Muscle of arm (tissue), 12 donors: ENCODE results near the gene RPH3AL. TPM values are rescaled to one million over a fixed set of nuclear protein-coding genes. Genes with fewer than 3 reads are reported as not detected.
"Not testable (repeated sequence)": the region's sequence is repeated elsewhere in the genome, so short reads cannot be mapped to it uniquely, and the experiment has no call there.

ENCODE experiments used
- DNase-seq: peaks from one replicate; pipeline ENCODE4 v3.0.0-alpha.2; 2013
- polyA plus RNA-seq, 12 donors: library from polyadenylated mRNA; unstranded; fragments of 120-200 nt; gene quantifications; one replicate each; pipeline ENCODE4 v1.2.1, GENCODE V29; 2013; ENCODE audit not compliant: insufficient read length in 12 of 12

RPH3AL gene
- polyA plus RNA-seq, 12 donors, result 2.5 to 16.6 (median 4.4) TPM; not detected in 1

- no peak for DNase-seq
Observed at GRCh38 chr17:238071-238963, 114.3 kb downstream of the RPH3AL start.

- DNase-seq, result no peak
Observed at GRCh38 chr17:237406-237955, 115.1 kb downstream of the RPH3AL start.

GRCh38 chr17:236641-237405 is 115.8 kb downstream of the RPH3AL start:
- DNase-seq, result no peak

- DNase-seq, result no peak
Observed at GRCh38 chr17:235831-236640, 116.6 kb downstream of the RPH3AL start.

GRCh38 chr17:234994-235830 is 117.4 kb downstream of the RPH3AL start:
- not testable (repeated sequence) for DNase-seq

- not testable (repeated sequence) for DNase-seq
Observed at GRCh38 chr17:234163-234993, 118.2 kb downstream of the RPH3AL start.

- no peak for DNase-seq
Observed at GRCh38 chr17:233473-233941, 119.1 kb downstream of the RPH3AL start.

GRCh38 chr17:231966-232807 is 120.4 kb downstream of the RPH3AL start:
- DNase-seq, result no peak

- no peak for DNase-seq
Observed at GRCh38 chr17:231191-231965, 121.2 kb downstream of the RPH3AL start.

- DNase-seq, result no peak
Observed at GRCh38 chr17:230395-230770, 122.2 kb downstream of the RPH3AL start.

- no peak for DNase-seq
Observed at GRCh38 chr17:229709-230394, 122.8 kb downstream of the RPH3AL start.

- DNase-seq, result no peak
Observed at GRCh38 chr17:228951-229708, 123.5 kb downstream of the RPH3AL start.

GRCh38 chr17:227946-228615 is 124.5 kb downstream of the RPH3AL start:
- no peak for DNase-seq

- DNase-seq, result peak; percentile 59
Observed at GRCh38 chr17:227078-227945, 125.3 kb downstream of the RPH3AL start.
